Neural crest cell (in vitro differentiated cells): Measurements from ENCODE around the gene FCHSD2. TPM values are rescaled to one million over a fixed set of nuclear protein-coding genes. Genes with fewer than 3 reads are reported as not detected.

Experiments used
- DNase-seq: peaks from one replicate; pipeline ENCODE4 v3.0.0; 2021; ENCODE audit warnings: low read depth, mixed read lengths, low spot score
- H3K27ac Mint-ChIP-seq: one replicate; pipeline ENCODE4 v1.8.0; 2021; ENCODE audit warnings: mild to moderate bottlenecking, mixed read lengths; ENCODE audit not compliant: unreplicated experiment
- H3K27me3 Mint-ChIP-seq: 2 replicates; pipeline ENCODE4 v1.8.0; 2021; ENCODE audit warnings: low read depth, mild to moderate bottlenecking, mixed read lengths
- H3K36me3 Mint-ChIP-seq: 2 replicates; pipeline ENCODE4 v1.8.0; 2021; ENCODE audit warnings: low read depth, mild to moderate bottlenecking, mixed read lengths
- H3K4me1 Mint-ChIP-seq: 2 replicates; pipeline ENCODE4 v1.8.0; 2021; ENCODE audit warnings: mixed read lengths
- H3K4me3 Mint-ChIP-seq: one replicate; pipeline ENCODE4 v1.8.0; 2021; ENCODE audit warnings: mild to moderate bottlenecking, mixed read lengths
- H3K9me3 Mint-ChIP-seq: 2 replicates; pipeline ENCODE4 v1.8.0; 2021; ENCODE audit warnings: mixed read lengths
- total RNA-seq: library from RNA; stranded (reverse); gene quantifications from 2 replicates; pipeline ENCODE4 v1.2.1, GENCODE V29; 2021
- TF ChIP-seq, protein P1 (sequence below): fragments of 200-600 bp; sonication (generic); conservative IDR thresholded peaks from 2 replicates; pipeline ENCODE4 v1.5.0; 2021; ENCODE audit warnings: antibody characterized with exemption, mild to moderate bottlenecking

Gene FCHSD2
- total RNA-seq, 1 donor from 2014 or later = 34.4 TPM

DNA sequence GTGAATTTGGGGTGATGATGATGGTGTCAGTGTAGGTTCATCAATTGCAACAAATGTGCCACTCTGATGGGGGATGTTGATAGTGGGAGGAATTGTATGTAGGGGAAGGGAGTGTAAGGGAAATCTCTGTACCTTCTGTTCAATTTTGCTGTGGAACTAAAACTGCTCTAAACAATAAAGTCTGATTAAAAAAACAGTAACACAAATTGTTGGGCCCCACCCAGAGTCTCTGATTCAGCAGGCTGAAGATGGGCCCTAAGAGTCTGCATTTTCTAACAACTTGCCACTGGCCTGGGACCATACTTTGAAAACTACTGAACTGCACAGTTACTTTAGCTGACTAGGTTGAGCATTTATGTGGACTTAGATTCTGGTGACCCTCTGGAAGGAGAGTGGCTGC, 214.7 kb downstream of the FCHSD2 start:
- DNase-seq = no peak
- H3K4me1 Mint-ChIP-seq = peaks cover 3% of the 10 kb centered on the region
- no peak overlapping the region for H3K27ac Mint-ChIP-seq
- TF ChIP-seq, protein P1, sequence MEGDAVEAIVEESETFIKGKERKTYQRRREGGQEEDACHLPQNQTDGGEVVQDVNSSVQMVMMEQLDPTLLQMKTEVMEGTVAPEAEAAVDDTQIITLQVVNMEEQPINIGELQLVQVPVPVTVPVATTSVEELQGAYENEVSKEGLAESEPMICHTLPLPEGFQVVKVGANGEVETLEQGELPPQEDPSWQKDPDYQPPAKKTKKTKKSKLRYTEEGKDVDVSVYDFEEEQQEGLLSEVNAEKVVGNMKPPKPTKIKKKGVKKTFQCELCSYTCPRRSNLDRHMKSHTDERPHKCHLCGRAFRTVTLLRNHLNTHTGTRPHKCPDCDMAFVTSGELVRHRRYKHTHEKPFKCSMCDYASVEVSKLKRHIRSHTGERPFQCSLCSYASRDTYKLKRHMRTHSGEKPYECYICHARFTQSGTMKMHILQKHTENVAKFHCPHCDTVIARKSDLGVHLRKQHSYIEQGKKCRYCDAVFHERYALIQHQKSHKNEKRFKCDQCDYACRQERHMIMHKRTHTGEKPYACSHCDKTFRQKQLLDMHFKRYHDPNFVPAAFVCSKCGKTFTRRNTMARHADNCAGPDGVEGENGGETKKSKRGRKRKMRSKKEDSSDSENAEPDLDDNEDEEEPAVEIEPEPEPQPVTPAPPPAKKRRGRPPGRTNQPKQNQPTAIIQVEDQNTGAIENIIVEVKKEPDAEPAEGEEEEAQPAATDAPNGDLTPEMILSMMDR = no peak
- H3K36me3 Mint-ChIP-seq = no peaks in the 10 kb centered on the region
- no peak overlapping the region for H3K4me3 Mint-ChIP-seq
- H3K27me3 Mint-ChIP-seq = no peaks in the 10 kb centered on the region
- H3K9me3 Mint-ChIP-seq = no peaks in the 10 kb centered on the region

DNA sequence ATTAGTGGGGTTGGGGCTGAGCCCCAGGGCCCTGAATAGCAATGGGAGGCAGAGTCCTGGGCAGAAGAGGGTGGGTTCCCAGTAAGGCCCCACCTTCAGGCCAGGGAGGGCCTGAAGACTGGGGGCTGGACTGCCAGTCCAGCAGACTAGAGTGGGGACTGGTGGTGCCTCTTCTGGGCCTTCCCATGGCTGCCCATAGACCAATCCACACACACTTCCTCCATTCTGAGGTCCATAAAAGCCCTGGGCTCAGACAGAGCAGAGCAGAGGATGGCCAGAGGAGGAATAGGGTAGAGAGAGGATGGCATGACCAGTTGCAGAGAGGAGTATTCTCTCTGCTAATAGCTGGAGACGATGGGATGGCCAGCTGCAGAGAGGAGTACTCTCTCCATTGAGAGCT, 216.0 kb downstream of the FCHSD2 start:
- Mint-ChIP-seq H3K9me3 (no peaks in the 10 kb centered on the region), H3K4me1 (peaks cover 7% of the 10 kb centered on the region), H3K36me3 (peaks cover 3% of the 10 kb centered on the region), H3K27me3 (no peaks in the 10 kb centered on the region), H3K4me3 (no peak overlapping the region), H3K27ac (no peak overlapping the region)
- no peak for DNase-seq
- TF ChIP-seq, protein P1 = no peak

DNA sequence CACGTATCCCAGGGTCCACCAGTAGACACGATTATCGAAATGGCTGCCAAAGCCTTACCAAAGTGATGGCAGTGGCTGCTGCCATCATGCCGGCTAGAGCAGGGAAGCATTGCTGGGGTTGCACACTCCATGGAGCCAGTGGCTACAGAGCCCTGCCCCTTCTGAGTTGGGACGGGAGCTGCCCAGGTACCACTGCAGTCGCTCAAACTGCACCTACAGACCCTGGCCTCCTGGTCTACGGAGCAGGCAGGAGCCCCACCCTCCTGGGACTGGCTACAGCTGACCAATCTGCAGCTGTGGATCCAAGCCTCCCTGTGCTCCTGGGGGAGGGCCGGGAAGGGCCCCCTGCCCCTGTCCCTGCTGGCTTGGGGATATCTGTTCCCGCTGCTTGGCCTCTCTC, 216.5 kb downstream of the FCHSD2 start:
- TF ChIP-seq, protein P1 = no peak
- no peak for DNase-seq
- H3K4me1 Mint-ChIP-seq = peaks cover 7% of the 10 kb centered on the region
- H3K9me3 Mint-ChIP-seq = no peaks in the 10 kb centered on the region
- peaks cover 3% of the 10 kb centered on the region for H3K36me3 Mint-ChIP-seq
- H3K27me3 Mint-ChIP-seq = no peaks in the 10 kb centered on the region
- H3K27ac Mint-ChIP-seq = no peak overlapping the region
- H3K4me3 Mint-ChIP-seq = no peak overlapping the region

DNA sequence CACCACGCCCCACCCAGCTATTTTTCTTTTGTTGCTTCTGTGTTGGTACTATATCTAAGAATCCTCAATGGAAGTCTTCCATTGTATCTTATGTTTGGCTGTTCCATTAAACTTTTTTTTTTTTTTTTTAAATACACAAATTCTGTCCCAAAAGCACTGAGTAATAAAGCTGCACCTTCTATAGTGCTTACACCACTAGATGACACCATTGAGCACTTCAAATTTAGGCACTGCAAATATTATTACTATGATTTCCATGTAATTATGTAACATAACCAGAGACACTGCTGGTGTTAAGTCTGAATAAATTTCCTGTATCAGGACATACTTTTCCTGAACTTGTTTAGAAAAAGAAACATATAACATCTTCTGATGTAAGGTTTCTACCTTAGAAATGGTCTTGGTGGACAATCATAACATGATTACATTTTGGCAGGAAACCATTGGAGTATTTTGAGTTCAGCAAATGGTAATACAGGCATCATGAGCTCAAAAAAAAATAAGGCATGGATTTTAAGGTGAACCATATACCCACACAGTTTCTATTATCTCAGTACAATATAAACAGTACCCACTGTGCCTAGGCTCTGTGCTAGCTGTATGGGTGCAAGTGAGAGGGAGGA, 217.4 kb downstream of the FCHSD2 start:
- Mint-ChIP-seq H3K4me1 (peaks cover 3% of the 10 kb centered on the region), H3K27ac (no peak overlapping the region), H3K36me3 (peaks cover 3% of the 10 kb centered on the region), H3K4me3 (no peak overlapping the region), H3K27me3 (no peaks in the 10 kb centered on the region), H3K9me3 (no peaks in the 10 kb centered on the region)
- TF ChIP-seq, protein P1 = peak; percentile 42
- DNase-seq = no peak

DNA sequence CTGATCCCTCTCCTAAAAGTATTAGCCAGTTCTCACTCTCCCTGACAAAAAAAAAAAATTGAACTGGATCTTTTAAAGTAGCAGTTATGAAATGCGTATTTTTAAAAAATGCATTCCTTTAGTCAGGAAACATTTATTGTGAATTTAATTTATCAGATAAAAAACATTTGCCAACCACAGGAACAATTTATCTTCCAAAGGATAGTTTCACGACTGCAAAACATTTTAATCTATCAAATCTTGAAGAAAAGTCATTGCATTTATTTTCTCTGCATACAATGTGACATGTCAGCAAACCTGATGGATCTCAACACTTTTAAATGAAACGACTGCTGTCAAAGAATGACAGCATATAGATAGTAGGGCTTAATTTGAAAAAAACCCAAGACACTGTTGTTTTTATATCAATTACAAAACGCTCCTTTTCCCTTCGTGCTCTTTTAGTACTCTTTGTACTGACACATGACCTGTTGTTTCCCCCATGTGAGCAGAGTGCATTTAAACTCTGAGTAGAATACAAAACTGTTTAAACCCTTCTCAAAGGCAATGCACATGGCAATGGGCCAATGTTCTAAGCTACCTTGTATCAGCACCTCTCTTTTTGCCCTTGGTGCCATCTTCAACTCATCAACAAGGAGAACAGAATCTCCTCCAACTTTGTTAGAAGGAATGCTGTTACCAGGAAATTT, 220.9 kb downstream of the FCHSD2 start:
- Mint-ChIP-seq H3K9me3 (no peaks in the 10 kb centered on the region), H3K27ac (no peak overlapping the region), H3K36me3 (peaks cover 9% of the 10 kb centered on the region), H3K4me1 (peaks cover 3% of the 10 kb centered on the region), H3K27me3 (no peaks in the 10 kb centered on the region), H3K4me3 (no peak overlapping the region)
- no peak for DNase-seq
- TF ChIP-seq, protein P1 = no peak
